Medulla oblongata (tissue), 1 donor: ENCODE data around the gene MSRB1.
A peak's percentile ranks its signal among the peaks of the same experiment; 100 is the strongest.

ENCODE experiments used
- DNase-seq: peaks from one replicate; pipeline ENCODE4 v3.0.0-alpha.2; 2015; ENCODE audit errors: extremely low spot score

The MSRB1 gene

DNA sequence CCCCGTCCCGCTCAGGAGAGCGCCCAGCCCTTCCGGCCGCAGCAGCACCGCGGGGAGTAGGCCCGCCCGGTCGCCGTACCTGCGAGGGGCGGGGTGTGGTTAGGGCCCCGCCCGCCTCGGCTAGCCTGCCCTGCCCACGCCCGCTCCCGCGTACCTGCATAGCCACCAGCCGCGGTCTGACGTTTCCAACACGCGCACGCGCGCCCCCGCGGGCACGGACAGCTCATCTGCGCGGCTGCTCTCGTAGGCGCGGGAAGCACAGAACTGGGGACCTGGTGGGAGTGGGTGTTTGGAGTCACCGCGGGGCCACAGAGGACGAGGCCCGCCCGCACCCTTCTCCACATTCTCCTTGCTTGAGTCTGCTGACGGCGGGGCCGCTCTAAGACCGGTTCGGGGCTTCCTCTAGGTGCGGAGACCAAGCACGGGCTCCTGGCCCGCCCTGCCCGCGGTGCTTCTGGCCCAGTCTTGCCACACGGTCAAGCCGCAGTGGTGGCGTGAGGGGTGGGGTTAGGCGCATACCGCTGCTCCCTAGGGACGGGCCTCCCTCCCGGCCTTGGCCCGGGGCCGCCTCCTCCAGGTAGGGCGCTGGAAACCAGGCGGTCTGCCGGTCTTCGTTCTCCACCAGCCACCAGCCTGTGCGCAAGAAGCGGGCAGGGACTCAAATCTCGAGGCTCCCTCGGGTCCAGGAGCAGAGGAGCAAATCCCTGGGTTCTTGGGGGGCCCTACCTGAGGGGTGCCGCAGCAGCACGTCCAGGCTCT is 36.5 kb upstream of the MSRB1 start:
- no peak for DNase-seq

DNA sequence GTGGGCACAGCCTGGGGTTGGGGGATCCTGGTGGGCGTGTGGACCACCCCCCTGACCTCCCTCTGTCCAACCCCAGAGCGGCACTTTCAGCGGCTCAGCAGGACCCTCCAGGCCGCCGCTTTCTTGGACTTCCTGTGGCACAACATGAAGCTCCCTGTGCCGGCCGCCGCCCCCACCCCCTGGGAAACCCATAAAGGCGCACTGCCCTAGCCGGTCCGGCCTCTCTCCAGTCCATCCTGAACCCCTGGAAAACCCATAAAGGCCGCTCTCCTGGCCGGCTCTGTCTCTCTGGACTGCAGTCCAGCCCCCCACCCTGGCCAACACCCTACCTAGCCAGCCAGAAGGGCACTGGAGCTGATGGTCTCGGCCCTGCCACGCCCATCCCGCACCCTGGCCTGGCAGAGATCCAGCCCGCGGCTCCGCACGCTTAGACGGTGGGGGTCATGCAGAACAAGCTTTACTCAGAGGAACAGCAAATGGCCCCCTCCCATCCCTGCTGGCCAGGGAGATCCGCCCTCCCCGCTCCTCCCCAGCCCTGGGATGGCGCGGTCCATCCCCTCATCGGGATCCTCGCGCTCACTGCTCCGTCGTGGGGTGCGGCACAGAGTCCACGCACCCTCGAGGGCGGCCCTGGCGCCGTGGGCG is 35.6 kb upstream of the MSRB1 start:
- DNase-seq: no peak

DNA sequence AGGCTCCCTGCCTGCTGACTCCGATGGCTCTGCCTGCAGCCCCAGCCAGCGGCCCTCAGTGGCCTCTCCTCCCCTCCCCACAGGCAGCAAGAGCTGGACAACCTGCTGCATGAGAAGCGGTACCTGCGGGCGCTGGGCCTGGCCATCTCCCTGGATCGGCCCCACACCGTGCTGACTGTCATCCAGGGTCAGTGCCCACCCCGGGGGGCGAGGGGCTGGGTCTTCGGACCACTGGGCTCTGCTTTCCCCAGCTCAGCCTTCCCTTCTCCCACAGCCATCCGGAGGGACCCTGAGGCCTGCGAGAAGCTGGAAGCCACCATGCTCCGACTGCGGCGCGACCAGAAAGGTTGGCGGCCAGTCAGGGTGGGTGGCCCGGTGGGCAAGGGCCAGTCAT is 34.9 kb upstream of the MSRB1 start:
- DNase-seq: no peak

DNA sequence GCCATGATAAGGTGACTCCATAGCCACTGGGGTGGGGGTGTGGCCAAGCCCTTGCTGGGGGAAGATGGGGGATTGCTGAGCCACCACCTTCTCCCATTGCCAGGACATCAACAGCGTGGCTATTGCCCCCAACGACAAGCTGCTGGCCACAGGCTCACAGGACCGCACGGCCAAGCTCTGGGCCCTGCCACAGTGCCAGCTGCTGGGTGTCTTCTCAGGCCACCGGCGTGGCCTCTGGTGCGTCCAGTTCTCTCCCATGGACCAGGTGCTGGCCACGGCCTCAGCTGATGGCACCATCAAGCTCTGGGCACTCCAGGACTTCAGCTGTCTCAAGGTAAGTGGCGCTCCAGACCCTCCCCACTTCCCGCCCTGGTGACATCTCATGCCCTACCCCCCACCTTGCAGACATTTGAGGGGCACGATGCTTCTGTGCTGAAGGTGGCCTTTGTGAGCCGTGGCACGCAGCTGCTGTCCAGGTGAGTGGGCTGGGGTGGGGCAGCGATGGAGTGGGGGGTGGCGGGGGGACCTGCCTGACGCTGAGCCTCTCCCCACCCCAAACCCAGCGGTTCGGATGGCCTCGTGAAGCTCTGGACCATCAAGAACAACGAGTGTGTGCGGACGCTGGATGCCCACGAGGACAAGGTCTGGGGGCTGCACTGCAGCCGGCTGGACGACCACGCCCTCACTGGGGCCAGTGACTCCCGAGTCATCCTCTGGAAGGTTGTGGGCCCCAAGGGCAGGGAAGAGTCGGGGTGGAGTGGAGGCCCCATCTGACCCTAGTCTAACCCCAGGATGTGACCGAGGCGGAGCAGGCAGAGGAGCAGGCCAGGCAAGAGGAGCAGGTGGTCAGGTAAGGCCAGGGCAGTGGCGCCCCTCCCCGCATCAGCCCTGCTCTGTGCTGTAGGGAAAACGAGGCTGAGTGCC is 34.2 kb upstream of the MSRB1 start:
- DNase-seq: no peak

DNA sequence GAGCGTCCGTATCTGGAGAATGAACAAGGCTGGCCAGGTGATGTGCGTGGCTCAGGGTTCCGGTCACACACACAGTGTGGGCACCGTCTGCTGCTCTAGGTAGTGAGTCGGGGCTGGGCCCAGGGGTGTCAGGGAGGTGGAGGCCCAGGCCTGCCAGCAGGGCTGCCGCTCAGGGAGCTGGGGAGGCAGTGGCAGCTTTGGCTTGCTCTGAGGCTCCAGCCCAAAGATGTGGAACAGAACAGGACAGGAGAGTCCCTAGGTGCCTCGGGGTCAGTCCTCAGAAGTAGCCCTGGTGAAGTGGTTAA is 33.2 kb upstream of the MSRB1 start:
- DNase-seq: no peak

DNA sequence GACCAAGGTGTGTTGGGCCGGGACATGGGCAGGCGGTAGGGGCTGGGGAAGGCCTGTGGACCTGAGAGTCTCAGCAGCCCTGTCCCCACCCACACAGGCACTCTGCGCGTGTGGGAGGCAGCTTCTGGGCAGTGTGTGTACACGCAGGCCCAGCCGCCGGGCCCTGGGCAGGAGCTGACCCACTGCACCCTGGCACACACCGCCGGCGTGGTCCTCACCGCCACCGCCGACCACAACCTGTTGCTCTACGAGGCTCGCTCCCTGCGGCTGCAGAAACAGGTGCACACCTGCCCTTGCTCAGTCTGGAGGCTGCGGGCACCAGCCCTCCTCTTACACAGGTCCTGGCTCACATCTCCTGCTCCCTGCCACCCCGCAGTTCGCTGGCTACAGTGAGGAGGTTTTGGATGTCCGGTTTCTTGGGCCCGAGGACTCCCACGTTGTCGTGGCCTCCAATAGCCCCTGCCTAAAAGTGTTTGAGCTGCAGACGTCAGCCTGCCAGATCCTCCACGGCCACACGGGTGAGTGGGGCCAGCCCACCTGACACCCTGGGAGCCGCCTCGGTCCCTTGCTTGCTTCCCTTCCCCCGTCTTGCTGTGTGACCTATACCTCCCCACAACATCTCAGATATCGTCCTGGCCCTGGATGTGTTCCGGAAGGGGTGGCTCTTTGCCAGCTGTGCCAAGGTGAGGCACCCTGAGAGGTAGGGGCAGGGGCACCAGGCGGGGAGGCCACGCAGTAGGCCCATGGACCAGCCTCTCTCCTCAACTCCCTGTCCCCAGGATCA is 32.6 kb upstream of the MSRB1 start:
- DNase-seq: no peak

DNA sequence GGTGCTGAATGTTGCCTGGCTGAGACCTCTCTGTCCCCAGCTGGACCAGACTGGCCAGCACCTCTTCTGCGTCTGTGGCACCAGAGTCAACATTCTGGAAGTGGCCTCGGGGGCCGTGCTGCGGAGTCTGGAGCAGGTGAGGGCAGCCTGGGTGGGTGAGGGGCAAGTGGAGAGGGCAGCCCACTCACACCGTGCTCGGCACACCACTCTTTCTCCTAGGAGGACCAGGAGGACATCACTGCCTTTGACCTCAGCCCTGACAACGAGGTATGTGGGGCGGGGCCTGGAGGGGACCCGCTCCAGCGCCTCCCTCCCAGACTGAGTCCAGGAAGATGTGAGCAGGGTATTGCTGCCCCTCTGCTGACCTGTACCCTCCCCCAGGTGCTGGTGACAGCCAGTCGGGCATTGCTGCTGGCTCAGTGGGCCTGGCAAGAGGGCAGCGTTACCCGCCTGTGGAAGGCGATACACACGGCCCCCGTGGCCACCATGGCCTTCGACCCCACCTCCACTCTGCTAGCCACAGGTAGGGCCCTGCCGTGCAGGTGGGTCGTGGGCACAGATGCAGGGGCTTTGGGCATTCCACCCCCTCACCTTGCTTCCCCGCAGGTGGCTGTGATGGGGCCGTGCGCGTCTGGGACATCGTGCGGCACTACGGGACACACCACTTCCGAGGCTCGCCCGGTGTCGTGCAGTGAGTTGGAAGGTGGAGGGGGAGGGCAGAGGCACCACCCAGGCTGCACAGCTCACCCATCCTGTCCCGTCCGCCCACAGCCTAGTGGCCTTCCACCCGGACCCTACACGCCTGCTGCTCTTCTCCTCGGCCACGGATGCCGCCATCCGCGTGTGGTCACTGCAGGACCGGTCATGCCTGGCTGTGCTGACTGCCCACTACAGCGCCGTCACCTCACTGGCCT is 31.4 kb upstream of the MSRB1 start:
- no peak for DNase-seq

DNA sequence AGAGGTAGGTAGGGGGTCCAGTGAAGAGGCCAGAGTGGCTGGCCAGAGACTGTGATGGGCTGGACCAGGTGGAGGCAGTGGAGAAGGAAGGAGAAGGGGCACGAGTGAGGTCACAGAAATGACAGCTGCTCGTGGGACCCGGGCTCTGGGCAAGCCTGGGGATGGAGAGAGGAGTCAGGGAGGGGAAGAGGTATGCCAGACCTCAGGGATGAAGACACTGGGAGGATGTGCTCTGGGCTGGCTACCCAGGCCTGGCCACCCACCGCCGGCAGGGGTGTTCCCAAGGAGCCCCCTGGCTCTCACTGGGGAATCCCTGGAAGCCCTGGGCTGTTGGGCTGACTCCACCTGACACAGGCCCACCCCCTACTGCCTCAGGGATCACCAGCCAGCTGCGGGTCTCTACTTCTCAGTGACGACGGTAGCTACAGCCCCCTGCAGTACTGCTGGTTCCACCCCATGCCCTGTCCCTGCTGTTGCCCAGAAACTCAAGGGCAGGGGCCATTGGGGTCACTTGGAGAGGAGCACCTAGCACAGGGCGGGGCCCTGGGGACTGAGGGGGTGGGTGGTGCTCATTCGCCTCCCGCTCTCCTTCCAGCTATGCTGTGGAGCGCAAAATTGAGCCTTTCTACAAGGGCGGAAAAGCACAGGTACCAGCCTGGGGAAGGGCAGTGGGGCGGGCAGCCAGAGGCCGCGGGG is 30.6 kb upstream of the MSRB1 start:
- no peak for DNase-seq

DNA sequence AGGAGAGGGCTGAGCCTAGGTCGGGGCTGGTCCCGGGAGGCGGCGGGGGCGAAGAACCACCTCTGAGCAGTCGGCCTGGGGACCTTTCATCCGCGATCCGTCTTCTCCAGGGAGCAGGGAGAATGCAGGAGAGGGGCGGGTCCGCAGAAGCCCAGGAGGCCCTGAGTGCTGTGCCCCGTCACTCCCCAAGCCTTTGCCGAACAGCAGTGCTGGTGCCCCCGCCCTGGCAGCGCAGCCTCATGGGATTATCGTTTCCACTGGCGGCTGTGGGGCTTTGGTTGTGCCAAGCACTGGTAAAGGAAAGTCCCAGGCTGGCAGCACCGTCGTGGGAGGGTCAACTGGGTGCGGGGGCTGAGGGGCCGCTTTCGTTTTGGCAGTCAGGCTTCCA is 29.5 kb upstream of the MSRB1 start:
- no peak for DNase-seq

DNA sequence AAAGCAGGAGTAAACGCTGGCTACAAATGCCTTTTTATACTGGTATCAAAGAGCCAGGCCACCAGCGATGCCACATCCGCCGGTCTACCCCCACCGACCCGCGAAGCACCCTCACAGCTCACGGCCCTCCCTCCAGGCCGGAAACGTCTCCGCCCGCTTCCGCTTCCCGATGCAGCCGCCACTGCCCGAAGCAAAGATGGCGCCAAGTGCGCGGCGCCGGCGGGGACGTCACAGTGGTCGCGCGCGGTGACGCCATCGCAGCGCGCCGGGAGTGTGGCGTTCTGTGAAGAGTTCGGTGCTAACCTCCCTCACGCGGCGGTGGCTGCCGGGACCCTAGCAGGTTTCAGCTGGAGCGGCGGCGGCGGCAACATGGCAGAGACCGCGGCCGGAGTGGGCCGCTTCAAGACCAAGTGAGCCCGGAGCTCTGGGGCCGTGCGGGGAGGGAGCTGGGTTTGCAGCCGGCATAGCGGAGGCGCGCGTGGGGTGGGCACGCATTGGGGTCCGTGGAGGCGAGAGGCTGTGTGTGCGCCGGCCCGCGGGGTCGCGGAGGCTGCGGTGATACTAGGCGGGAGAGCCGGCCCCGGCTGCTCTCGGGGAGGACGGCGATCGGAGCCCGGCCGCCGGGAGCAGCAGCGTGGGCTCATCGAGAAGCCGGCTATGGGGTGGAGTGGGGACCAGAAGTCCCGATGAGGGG is 28.9 kb upstream of the MSRB1 start, which contains the start of gene TBL3:
Gene TBL3 (plus strand): TSS at position 258 of the 694 bp plus-strand sequence. CDS start 112 bp downstream, at position 370.
- peak; percentile 94 for DNase-seq

DNA sequence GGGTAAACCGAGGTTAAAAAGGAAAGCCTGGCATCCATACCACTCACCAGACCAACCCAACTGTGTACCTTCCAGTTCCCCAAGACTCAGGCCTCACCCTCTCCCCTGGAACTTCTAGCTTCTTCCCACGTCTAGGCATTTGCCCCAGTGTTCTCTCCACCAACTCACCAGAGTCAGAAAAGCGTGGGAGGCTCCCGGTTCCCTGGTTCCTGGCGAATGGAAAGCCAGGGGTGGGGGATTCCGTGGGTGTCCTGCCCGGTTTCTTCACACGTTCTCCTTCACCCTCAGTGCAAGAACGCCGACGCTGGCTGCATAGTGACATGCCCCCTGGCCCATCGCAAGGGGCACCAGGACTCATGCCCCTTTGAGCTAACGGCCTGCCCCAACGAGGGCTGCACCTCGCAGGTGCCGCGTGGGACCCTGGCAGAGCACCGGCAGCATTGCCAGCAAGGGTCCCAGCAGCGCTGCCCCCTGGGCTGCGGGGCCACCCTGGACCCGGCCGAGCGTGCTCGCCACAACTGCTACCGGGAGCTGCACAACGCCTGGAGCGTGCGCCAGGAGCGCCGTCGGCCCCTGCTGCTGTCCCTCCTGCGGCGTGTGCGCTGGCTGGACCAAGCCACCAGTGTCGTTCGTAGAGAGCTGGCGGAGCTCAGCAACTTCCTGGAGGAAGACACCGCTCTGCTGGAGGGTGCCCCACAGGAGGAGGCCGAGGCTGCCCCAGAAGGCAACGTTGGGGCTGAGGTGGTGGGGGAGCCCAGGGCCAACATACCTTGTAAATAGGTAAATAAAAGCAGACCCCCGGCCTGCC is 25.4 kb upstream of the MSRB1 start:
- no peak for DNase-seq

DNA sequence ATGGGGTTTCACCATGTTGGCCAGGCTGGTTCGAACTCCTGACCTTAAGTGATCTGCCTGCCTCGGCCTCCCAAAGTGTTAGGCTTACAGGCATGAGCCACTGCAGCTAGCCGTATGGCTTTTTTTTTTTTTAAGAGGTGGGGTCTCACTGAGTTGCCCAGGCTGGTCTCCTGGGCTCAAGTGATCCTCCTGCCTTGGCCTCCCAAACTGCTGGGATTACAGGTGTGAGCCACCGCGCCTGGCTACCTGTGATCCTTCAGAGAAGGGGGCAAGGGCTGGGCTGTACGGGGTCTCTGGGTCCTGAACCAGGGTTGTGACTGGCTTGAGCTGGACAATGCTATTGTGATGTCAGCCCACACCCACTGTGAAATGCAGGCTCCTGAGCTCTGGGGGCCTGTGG is 23.5 kb upstream of the MSRB1 start, which contains the start of gene RNF151:
Gene RNF151 (plus strand): TSS at position 397 of the 400 bp plus-strand sequence. CDS start 26 bp downstream, outside the sequence.
- no peak for DNase-seq

DNA sequence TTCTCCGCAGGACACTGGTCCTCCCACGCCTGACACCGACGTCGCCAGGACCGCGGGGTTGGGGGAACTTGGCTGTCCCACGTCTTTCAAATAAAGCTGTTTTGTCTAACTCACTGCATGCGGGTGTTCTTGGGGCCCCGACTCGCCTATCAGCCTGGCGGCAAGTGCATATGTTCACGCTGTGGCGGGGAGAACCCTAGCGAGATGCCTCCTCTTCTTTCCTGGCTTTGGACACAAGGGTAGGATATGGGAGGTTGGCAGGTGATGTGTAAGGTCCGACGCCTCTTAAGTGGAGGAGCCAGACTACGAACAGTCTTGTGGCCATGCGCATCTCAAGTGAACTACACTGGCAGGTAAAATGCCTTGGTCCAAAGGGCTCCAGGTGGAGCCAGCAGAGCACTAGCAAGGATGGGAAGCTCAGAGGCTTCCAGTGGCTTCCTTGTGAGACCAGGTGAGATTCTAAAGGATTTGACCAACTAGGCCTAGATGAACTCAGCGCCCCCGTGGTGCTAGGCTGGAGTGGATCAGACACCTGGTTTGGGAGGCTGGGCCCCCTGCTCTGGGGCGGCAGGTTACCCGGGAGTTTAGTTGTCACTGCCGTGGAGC is 22.5 kb upstream of the MSRB1 start:
- DNase-seq: no peak

DNA sequence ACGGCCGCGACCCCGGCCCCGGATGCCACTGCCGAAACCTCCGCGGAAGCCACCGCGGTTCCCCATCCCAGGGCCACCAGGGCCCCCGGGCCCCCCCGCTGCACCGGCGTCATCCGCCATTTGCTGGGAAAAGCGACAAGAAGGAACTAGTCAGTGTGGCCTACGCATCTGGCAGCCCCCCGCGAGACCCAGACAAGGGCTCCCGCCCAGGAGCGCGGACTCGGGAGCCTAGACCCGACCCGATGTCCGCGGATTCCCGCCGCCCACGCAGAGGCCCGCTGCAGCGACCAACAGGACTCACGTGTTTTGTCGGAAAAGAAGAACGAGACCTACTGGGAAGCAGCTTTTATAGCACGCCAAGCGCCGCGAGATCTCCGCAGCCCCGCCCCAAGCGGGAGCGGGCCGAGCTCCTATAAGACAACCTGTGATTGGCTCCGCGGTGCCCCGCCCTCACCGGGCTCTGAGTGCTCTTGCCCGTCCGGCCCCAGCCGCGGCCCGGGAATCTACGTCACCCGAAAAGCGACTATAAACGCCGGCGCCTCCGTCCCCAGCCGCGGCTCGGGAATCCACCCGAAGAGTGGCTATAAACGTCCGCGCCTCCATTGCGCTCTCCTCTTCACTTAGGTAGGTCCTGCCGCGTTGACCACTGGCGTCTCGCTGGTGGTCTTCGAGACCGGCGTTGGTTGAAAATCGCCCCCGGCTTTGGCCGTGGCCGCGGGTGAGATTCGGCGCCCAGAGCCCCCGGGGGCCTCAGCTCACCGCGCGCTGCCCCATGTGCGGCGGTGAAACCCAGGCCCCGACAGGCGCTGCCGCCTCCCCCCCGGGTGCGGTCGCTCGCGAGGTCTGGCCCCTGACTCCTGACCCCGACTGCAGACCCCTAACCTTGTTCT is 21.8 kb upstream of the MSRB1 start, which contains the start of gene RPS2:
Gene RPS2 (minus strand): TSS at position 321 of the 890 bp plus-strand sequence. CDS start 201 bp downstream, at position 120.
- peak; percentile 98 for DNase-seq

DNA sequence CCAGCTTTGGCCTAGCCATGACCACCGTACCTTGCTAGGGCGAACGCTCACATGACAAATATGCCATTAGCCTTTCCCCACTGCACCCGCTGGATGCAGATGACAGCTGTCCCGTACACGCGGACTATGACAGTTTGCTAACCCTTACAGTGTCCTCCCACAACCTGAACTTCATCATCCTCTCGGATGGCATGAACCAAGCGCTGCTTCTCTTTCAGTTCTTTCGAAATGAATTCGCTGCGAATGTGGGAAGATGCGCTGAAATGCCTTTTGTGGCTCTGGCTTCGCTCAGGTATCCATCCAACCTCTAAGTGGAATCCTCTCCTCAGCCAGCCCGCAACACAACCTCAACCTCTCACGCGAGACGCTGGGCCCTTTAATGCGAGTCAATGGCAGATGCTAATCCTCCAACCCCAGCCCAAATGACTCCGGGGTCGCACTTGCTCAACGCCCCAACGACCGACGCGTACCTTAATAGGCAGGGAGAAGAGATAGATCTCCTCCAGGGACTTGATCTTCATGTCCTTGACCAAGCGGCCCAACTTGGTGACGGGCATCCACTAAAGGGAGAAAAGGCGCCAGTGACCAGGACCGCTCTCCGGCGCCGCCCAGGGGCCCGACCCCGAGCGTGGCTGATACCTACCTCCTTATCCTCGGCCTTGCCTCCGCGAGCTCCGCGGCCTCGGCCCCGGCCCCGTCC is 21.0 kb upstream of the MSRB1 start:
- DNase-seq: peak; percentile 12
